Endothelial cell (in vitro differentiated cells): ENCODE measurements around the gene SF1. TPM values are rescaled to one million over a fixed set of nuclear protein-coding genes. Genes with fewer than 3 reads are reported as not detected.
A peak's percentile ranks its signal among the peaks of the same experiment; 100 is the strongest.

Experiments used
- DNase-seq: peaks from one replicate; pipeline ENCODE4 v3.0.0; 2021; ENCODE audit warnings: low spot score
- H3K27ac Mint-ChIP-seq: one replicate; pipeline ENCODE4 v1.8.0; 2021; ENCODE audit warnings: mixed read lengths, inconsistent platforms; ENCODE audit not compliant: unreplicated experiment
- H3K27me3 Mint-ChIP-seq: one replicate; pipeline ENCODE4 v1.8.0; 2021; ENCODE audit warnings: mild to moderate bottlenecking, moderate library complexity, mixed read lengths, inconsistent platforms; ENCODE audit not compliant: unreplicated experiment
- H3K36me3 Mint-ChIP-seq: one replicate; pipeline ENCODE4 v1.8.0; 2021; ENCODE audit warnings: mild to moderate bottlenecking, low read depth, mixed read lengths, inconsistent platforms; ENCODE audit not compliant: unreplicated experiment
- H3K4me1 Mint-ChIP-seq: one replicate; pipeline ENCODE4 v1.8.0; 2021; ENCODE audit warnings: mild to moderate bottlenecking, mixed read lengths, inconsistent platforms; ENCODE audit not compliant: unreplicated experiment
- H3K4me3 Mint-ChIP-seq: one replicate; pipeline ENCODE4 v1.8.0; 2021; ENCODE audit warnings: mild to moderate bottlenecking, mixed read lengths, inconsistent platforms; ENCODE audit not compliant: unreplicated experiment
- H3K9me3 Mint-ChIP-seq: one replicate; pipeline ENCODE4 v1.8.0; 2021; ENCODE audit warnings: mixed read lengths, inconsistent platforms; ENCODE audit not compliant: unreplicated experiment
- total RNA-seq: library from RNA; stranded (reverse); fragmentation: NEBNext Ultra II Directional; extraction: Animal tissue kit (Norgen Biotek cat#: 25700); gene quantifications from one replicate; pipeline ENCODE4 v1.2.1, GENCODE V29; 2021; ENCODE audit not compliant: unreplicated experiment
- TF ChIP-seq, protein P1 (sequence below): fragments of 200-600 bp; sonication (generic); IDR thresholded peaks from one replicate; pipeline ENCODE4 v1.5.0; 2021; ENCODE audit warnings: antibody characterized with exemption; ENCODE audit not compliant: unreplicated experiment

The SF1 gene
- total RNA-seq, 1 donor from 2014 or later = 322 TPM

DNA sequence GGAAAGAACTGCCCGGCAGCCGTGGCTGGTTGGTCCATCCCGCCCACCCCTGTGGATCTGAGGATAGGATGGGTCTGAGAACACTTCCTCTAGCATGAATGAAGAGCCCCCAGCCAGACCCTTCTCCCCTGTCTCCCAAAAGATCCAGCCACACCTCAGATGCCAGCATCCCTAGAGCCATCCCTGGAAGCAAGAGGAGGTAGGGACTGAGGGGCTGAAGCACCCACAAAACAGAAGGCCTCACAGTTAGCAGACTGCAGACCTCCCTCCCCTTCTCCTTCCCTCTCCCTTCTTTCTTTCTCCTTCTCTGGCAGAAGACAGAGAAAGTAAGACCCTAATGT is 57.0 kb downstream of the SF1 start:
- H3K27ac Mint-ChIP-seq = no peak overlapping the region
- DNase-seq = no peak
- peaks cover 5% of the 10 kb centered on the region for H3K36me3 Mint-ChIP-seq
- TF ChIP-seq, protein P1, sequence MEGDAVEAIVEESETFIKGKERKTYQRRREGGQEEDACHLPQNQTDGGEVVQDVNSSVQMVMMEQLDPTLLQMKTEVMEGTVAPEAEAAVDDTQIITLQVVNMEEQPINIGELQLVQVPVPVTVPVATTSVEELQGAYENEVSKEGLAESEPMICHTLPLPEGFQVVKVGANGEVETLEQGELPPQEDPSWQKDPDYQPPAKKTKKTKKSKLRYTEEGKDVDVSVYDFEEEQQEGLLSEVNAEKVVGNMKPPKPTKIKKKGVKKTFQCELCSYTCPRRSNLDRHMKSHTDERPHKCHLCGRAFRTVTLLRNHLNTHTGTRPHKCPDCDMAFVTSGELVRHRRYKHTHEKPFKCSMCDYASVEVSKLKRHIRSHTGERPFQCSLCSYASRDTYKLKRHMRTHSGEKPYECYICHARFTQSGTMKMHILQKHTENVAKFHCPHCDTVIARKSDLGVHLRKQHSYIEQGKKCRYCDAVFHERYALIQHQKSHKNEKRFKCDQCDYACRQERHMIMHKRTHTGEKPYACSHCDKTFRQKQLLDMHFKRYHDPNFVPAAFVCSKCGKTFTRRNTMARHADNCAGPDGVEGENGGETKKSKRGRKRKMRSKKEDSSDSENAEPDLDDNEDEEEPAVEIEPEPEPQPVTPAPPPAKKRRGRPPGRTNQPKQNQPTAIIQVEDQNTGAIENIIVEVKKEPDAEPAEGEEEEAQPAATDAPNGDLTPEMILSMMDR = no peak
- peaks cover 23% of the 10 kb centered on the region for H3K27me3 Mint-ChIP-seq
- H3K4me3 Mint-ChIP-seq = no peak overlapping the region
- H3K9me3 Mint-ChIP-seq = no peaks in the 10 kb centered on the region
- peaks cover 23% of the 10 kb centered on the region for H3K4me1 Mint-ChIP-seq

- DNase-seq = no peak
- Mint-ChIP-seq H3K27me3 (peaks cover 25% of the 10 kb centered on the region), H3K9me3 (no peaks in the 10 kb centered on the region), H3K36me3 (peaks cover 5% of the 10 kb centered on the region), H3K4me1 (peaks cover 20% of the 10 kb centered on the region), H3K4me3 (no peak overlapping the region), H3K27ac (peak overlapping the region; percentile 11)
- TF ChIP-seq, protein P1 = no peak
Observed at GRCh38 chr11:64720640-64721358, 57.5 kb downstream of the SF1 start.

GRCh38 chr11:64720167-64720566 is 58.2 kb downstream of the SF1 start:
- peaks cover 5% of the 10 kb centered on the region for H3K36me3 Mint-ChIP-seq
- no peaks in the 10 kb centered on the region for H3K9me3 Mint-ChIP-seq
- H3K27me3 Mint-ChIP-seq = peaks cover 24% of the 10 kb centered on the region
- no peak for DNase-seq
- peaks cover 13% of the 10 kb centered on the region for H3K4me1 Mint-ChIP-seq
- TF ChIP-seq, protein P1 = no peak
- H3K4me3 Mint-ChIP-seq = no peak overlapping the region
- no peak overlapping the region for H3K27ac Mint-ChIP-seq

DNA sequence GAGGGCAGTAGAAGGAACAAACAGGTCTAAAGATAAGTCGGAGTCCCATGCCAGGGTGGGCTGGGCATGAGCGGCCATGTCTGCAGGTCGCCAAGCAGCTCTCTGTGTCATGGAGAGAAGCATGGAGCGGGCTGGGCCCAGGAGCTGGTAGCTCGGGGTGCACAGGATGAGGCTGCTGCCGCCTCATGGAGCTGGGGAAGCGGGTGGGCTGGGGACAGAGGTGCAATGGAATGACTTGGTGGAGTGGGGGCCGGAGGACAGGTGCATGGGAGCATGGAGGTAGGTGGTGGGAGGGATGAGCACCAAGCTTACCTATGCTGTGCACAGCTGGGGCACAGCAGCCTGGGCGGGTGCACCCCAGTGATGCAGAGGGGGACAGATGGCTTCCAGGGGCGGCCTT is 58.9 kb downstream of the SF1 start:
- H3K27ac Mint-ChIP-seq = no peak overlapping the region
- H3K9me3 Mint-ChIP-seq = no peaks in the 10 kb centered on the region
- no peak for DNase-seq
- TF ChIP-seq, protein P1 = no peak
- peaks cover 11% of the 10 kb centered on the region for H3K4me1 Mint-ChIP-seq
- H3K36me3 Mint-ChIP-seq = peaks cover 5% of the 10 kb centered on the region
- peaks cover 25% of the 10 kb centered on the region for H3K27me3 Mint-ChIP-seq
- no peak overlapping the region for H3K4me3 Mint-ChIP-seq

- Mint-ChIP-seq H3K36me3 (no peaks in the 10 kb centered on the region), H3K27ac (no peak overlapping the region), H3K4me1 (peaks cover 6% of the 10 kb centered on the region), H3K4me3 (no peak overlapping the region), H3K27me3 (peaks cover 26% of the 10 kb centered on the region), H3K9me3 (no peaks in the 10 kb centered on the region)
- TF ChIP-seq, protein P1 = no peak
- no peak for DNase-seq
Observed at GRCh38 chr11:64718780-64719124, 59.6 kb downstream of the SF1 start.
